Kidney capillary endothelial cell (primary cell): ENCODE data around the gene DNAJB12.

ENCODE experiments used
- DNase-seq: peaks from one replicate; pipeline ENCODE4 v3.0.0-alpha.2; 2018; ENCODE audit warnings: low spot score

Gene DNAJB12

GRCh38 chr10:72291019-72291532 lies 63.6 kb downstream of the DNAJB12 start:
- DNase-seq, result no peak

- DNase-seq, result no peak
These were observed 68.7 kb downstream of the DNAJB12 start for GRCh38 chr10:72285972-72286521.

GRCh38 chr10:72283131-72283530 lies 71.6 kb downstream of the DNAJB12 start:
- DNase-seq, result no peak
